ENCODE results near the gene SLC14A1. TPM values are rescaled to one million over a fixed set of nuclear protein-coding genes. Genes with fewer than 3 reads are reported as not detected.
A peak's percentile ranks its signal among the peaks of the same experiment; 100 is the strongest.

The SLC14A1 gene
- total RNA-seq = not detected in 2 replicates

GRCh38 chr18:45723567-45724355 lies at the start of gene SLC14A1:
Gene SLC14A1 (plus strand): TSS chr18:45724181. CDS start chr18:45730321, 6,140 bp downstream.
- no peak for DNase-seq (ENCODE audit: low read depth in 2 of 2)

- no peak for DNase-seq (ENCODE audit: low read depth in 2 of 2)
Observed at GRCh38 chr18:45677276-45677807, 46.6 kb upstream of the SLC14A1 start.

- DNase-seq (ENCODE audit: low read depth in 2 of 2) = no peak
Observed at GRCh38 chr18:45678441-45678840, 45.5 kb upstream of the SLC14A1 start.

- DNase-seq (ENCODE audit: low read depth in 2 of 2) = no peak
Observed at GRCh38 chr18:45678850-45679249, 45.1 kb upstream of the SLC14A1 start.

GRCh38 chr18:45680066-45680690 lies 43.8 kb upstream of the SLC14A1 start:
- no peak for DNase-seq (ENCODE audit: low read depth in 2 of 2)

- DNase-seq (ENCODE audit: low read depth in 2 of 2) = no peak
Observed at GRCh38 chr18:45682181-45682580, 41.8 kb upstream of the SLC14A1 start.

GRCh38 chr18:45684341-45685115 lies 39.5 kb upstream of the SLC14A1 start:
- DNase-seq (ENCODE audit: low read depth in 2 of 2) = no peak

- DNase-seq (ENCODE audit: low read depth in 2 of 2) = no peak
Observed at GRCh38 chr18:45686891-45687611, 36.9 kb upstream of the SLC14A1 start.

GRCh38 chr18:45687621-45688020 lies 36.4 kb upstream of the SLC14A1 start:
- no peak for DNase-seq (ENCODE audit: low read depth in 2 of 2)

- DNase-seq (ENCODE audit: low read depth in 2 of 2) = no peak
Observed at GRCh38 chr18:45688113-45688512, 35.9 kb upstream of the SLC14A1 start.

GRCh38 chr18:45688833-45689232 lies 35.1 kb upstream of the SLC14A1 start:
- no peak for DNase-seq (ENCODE audit: low read depth in 2 of 2)

GRCh38 chr18:45689396-45689795 lies 34.6 kb upstream of the SLC14A1 start:
- no peak for DNase-seq (ENCODE audit: low read depth in 2 of 2)

- peak; percentile 75 to 80 for DNase-seq (ENCODE audit: low read depth in 2 of 2)
Observed at GRCh38 chr18:45690975-45691815, 32.8 kb upstream of the SLC14A1 start.

- DNase-seq (ENCODE audit: low read depth in 2 of 2) = no peak
Observed at GRCh38 chr18:45691816-45692179, 32.2 kb upstream of the SLC14A1 start.

GRCh38 chr18:45702708-45703265 lies 21.2 kb upstream of the SLC14A1 start:
- DNase-seq (ENCODE audit: low read depth in 2 of 2) = no peak

GRCh38 chr18:45708831-45709230 lies 15.2 kb upstream of the SLC14A1 start:
- DNase-seq (ENCODE audit: low read depth in 2 of 2) = no peak

GRCh38 chr18:45712061-45712460 lies 11.9 kb upstream of the SLC14A1 start:
- DNase-seq (ENCODE audit: low read depth in 2 of 2) = no peak

- no peak for DNase-seq (ENCODE audit: low read depth in 2 of 2)
Observed at GRCh38 chr18:45713239-45713638, 10.7 kb upstream of the SLC14A1 start.

- no peak for DNase-seq (ENCODE audit: low read depth in 2 of 2)
Observed at GRCh38 chr18:45715212-45715780, 8.7 kb upstream of the SLC14A1 start.

- no peak for DNase-seq (ENCODE audit: low read depth in 2 of 2)
Observed at GRCh38 chr18:45719106-45719505, 4.9 kb upstream of the SLC14A1 start.

All from lung microvascular endothelial cell (primary cell).